Measurements from ENCODE around the gene TMPRSS9. TPM values are rescaled to one million over a fixed set of nuclear protein-coding genes. Genes with fewer than 3 reads are reported as not detected.
A peak's percentile ranks its signal among the peaks of the same experiment; 100 is the strongest.
"Not testable (repeated sequence)": the region's sequence is repeated elsewhere in the genome, so short reads cannot be mapped to it uniquely, and the experiment has no call there.

The TMPRSS9 gene
- total RNA-seq, 1 donor from 2014 or later: not detected

DNA sequence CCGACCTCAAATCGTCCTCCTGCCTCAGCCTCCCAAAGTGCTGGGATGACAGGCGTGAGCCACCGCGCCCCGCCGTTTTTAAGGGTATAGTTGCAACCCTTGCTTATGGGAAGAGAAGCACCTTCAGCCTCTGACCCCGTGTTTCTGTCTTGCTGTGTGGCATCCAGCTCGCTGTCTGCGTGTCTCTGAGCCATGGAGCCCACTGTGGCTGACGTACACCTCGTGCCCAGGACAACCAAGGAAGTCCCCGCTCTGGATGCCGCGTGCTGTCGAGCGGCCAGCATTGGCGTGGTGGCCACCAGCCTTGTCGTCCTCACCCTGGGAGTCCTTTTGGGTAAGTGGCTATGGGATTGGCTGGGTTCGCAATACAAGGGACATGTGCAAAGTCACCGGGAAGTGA, 29.5 kb downstream of the TMPRSS9 start:
- intact Hi-C loops (cut with micrococcal nuclease): no loop called here

GRCh38 chr19:2391118-2391725, 31.2 kb downstream of the TMPRSS9 start:
- no peaks in the 10 kb centered on the region for H3K4me1 ChIP-seq
- peak; percentile 77 for TF ChIP-seq CTCF (IDR thresholded peaks at IDR 0.05; ENCODE audit: borderline replicate concordance)
- no peaks in the 10 kb centered on the region for H3K9me3 ChIP-seq (replicated peaks)
- H3K27ac ChIP-seq (replicated peaks): no peak overlapping the region
- H3K4me3 ChIP-seq: no peak overlapping the region
- DNase-seq: no peak
- intact Hi-C loops (cut with micrococcal nuclease): no loop called here
- H3K36me3 ChIP-seq: no peaks in the 10 kb centered on the region
- peaks cover 49% of the 10 kb centered on the region for H3K27me3 ChIP-seq (ENCODE audit: low read depth)

More for the DNA sequence above, 29.5 kb downstream of the TMPRSS9 start:
- no peaks in the 10 kb centered on the region for H3K9me3 ChIP-seq (replicated peaks)
- no peak for TF ChIP-seq CTCF (IDR thresholded peaks at IDR 0.05; ENCODE audit: borderline replicate concordance)
- H3K4me1 ChIP-seq: no peaks in the 10 kb centered on the region
- H3K27ac ChIP-seq (replicated peaks): no peak overlapping the region
- H3K4me3 ChIP-seq: no peak overlapping the region
- no peak for DNase-seq
- peaks cover 52% of the 10 kb centered on the region for H3K27me3 ChIP-seq (ENCODE audit: low read depth)
- no peaks in the 10 kb centered on the region for H3K36me3 ChIP-seq

GRCh38 chr19:2392366-2392765, 32.3 kb downstream of the TMPRSS9 start:
- Histone ChIP-seq H3K36me3 (no peaks in the 10 kb centered on the region), H3K4me1 (no peaks in the 10 kb centered on the region), H3K9me3 (replicated peaks) (no peaks in the 10 kb centered on the region), H3K4me3 (no peak overlapping the region), H3K27ac (replicated peaks) (no peak overlapping the region), H3K27me3 (ENCODE audit: low read depth) (peaks cover 50% of the 10 kb centered on the region)
- intact Hi-C loops (cut with micrococcal nuclease): no loop called here
- TF ChIP-seq CTCF (IDR thresholded peaks at IDR 0.05; ENCODE audit: borderline replicate concordance): no peak
- DNase-seq: no peak

- H3K9me3 ChIP-seq (replicated peaks); H3K4me3 ChIP-seq; H3K36me3 ChIP-seq; intact Hi-C loops (cut with micrococcal nuclease); H3K27ac ChIP-seq (replicated peaks); H3K4me1 ChIP-seq; DNase-seq: not testable (repeated sequence)
- peaks cover 50% of the 10 kb centered on the region for H3K27me3 ChIP-seq (ENCODE audit: low read depth)
Observed at GRCh38 chr19:2392899-2393298, 32.8 kb downstream of the TMPRSS9 start.

DNA sequence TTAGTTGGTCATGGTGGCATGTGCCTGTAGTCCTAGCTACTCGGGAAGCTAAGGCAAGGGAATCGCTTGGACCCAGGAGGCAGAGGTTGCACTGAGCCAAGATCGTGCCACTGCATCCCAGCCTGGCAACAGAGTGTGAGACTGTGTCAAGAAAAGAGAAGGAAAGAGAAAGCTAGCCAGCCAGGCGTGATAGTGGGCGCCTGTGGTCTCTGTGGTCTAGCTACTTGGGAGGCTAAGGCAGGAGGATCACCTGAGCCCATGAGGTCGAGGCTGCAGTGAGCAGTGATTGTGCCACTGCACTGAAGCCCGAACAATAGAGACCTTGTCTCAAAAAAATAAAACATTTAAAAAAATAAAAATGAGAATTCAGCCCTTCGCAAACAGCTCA, 34.0 kb downstream of the TMPRSS9 start:
- Histone ChIP-seq H3K9me3 (replicated peaks) (no peaks in the 10 kb centered on the region), H3K27me3 (ENCODE audit: low read depth) (peaks cover 45% of the 10 kb centered on the region), H3K4me3 (no peak overlapping the region), H3K36me3 (no peaks in the 10 kb centered on the region), H3K27ac (replicated peaks) (no peak overlapping the region), H3K4me1 (no peaks in the 10 kb centered on the region)
- TF ChIP-seq CTCF (IDR thresholded peaks at IDR 0.05; ENCODE audit: borderline replicate concordance): no peak
- no peak for DNase-seq
- intact Hi-C loops (cut with micrococcal nuclease): no loop called here

DNA sequence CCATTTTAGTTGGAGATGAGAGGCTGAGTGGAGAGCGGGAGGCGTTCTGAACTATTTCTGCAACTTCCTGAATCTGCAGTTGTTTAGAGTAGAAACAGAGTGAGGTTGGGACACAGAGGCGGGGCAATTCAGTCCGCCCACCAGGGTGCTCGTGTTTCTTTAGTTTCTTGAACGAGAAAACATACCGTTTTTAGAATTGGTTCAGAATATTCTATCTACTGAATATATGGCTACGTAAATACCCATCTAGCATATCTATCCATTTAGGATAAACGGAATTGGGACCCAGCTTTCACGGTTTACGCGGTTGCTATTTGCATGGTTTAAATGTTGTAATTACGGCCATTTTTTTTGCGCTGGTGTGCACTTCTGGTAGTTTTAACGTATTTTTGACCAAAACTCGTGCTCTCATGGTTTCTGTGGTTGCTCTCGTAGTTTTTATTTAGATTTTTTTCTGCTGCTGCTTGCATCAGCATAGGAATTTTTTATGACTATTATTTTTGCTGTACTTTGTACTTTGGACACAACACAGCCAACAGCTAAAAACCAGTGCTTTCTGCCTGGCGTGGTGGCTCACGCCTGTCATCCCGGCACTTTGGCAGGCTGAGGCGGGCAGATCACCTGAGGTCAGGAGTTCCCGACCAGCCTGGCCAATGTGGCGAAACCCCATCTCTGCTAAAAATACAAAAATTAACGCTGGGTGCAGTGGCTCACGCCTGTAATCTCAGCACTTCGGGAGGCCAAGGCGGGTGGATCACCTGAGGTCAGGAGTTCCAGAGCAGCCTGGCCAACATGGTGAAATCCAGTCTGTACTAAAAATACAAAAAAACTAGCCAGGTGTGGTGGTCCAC, 34.6 kb downstream of the TMPRSS9 start:
- intact Hi-C loops (cut with micrococcal nuclease): no loop called here
- H3K4me3 ChIP-seq: no peak overlapping the region

GRCh38 chr19:2395293-2395829, 35.3 kb downstream of the TMPRSS9 start:
- intact Hi-C loops (cut with micrococcal nuclease); H3K4me1 ChIP-seq; H3K36me3 ChIP-seq; H3K4me3 ChIP-seq; H3K9me3 ChIP-seq (replicated peaks); H3K27ac ChIP-seq (replicated peaks); DNase-seq: not testable (repeated sequence)
- H3K27me3 ChIP-seq (ENCODE audit: low read depth): peaks cover 45% of the 10 kb centered on the region

More for the DNA sequence above, 34.6 kb downstream of the TMPRSS9 start:
- Histone ChIP-seq H3K27ac (replicated peaks) (no peak overlapping the region), H3K36me3 (no peaks in the 10 kb centered on the region), H3K27me3 (ENCODE audit: low read depth) (peaks cover 45% of the 10 kb centered on the region), H3K9me3 (replicated peaks) (no peaks in the 10 kb centered on the region), H3K4me1 (no peaks in the 10 kb centered on the region)
- no peak for DNase-seq
- no peak for TF ChIP-seq CTCF (IDR thresholded peaks at IDR 0.05; ENCODE audit: borderline replicate concordance)

- H3K27me3 ChIP-seq (ENCODE audit: low read depth): peaks cover 45% of the 10 kb centered on the region
- H3K36me3 ChIP-seq; H3K27ac ChIP-seq (replicated peaks); H3K4me3 ChIP-seq; H3K9me3 ChIP-seq (replicated peaks); H3K4me1 ChIP-seq; intact Hi-C loops (cut with micrococcal nuclease); DNase-seq: not testable (repeated sequence)
Observed at GRCh38 chr19:2397173-2397572, 37.1 kb downstream of the TMPRSS9 start.
